HG02798 (cell line): Measurements from ENCODE around the gene ST6GALNAC3.

Source experiments
- ATAC-seq: cut with Tn5 transposase; IDR thresholded peaks from one replicate; pipeline ENCODE4 v1.9.1; 2021; ENCODE audit warnings: mild to moderate bottlenecking; ENCODE audit not compliant: unreplicated experiment, poor library complexity

Gene ST6GALNAC3

GRCh38 chr1:76541618-76542017, 467.1 kb downstream of the ST6GALNAC3 start:
- no peak for ATAC-seq

DNA sequence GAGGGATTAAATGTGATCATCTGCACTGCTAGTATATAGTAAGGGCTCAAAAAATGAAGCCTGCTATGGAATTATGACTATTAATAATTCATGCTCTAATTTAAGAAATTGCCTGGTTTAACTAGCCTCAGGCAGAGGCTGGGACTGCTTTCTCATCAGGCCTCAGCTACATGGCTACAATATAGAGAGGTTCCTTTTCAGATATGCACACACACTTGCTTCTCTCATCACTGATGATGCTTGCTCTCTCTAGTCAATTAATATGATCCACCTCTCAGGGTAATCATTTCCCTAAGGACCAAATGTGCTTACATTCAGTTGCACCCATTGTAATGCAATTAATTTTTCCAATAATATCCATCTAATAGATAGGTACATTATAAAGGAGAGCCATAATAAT, 467.8 kb downstream of the ST6GALNAC3 start:
- ATAC-seq: no peak

GRCh38 chr1:76543495-76543894, 468.9 kb downstream of the ST6GALNAC3 start:
- ATAC-seq: no peak

DNA sequence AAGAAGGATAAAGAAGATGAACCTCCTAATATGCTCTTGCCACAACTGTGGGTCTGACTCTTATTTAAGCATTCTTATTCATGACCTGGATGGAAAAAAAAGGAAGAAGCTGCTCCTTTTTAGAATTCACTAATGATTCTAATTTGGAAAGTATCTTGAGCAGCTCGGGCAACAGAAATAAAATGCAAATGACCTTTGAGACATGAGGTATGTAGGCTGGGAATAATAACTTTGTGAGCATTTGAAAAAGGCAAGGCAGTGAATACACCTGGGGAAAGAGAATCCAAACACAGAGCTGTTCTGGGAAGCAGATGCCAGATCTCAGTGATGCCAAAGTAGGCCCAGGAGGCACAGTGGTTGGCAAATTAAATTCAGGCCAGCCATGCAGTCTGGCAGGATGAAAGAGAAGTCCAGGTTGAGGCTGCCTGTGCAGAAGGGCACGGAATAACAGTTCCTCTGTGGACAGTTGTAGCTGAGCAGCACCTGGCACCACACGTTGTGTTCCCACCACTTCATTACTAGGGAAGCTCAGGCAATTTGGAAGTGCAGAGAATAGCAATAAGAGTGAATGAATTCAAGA, 471.9 kb downstream of the ST6GALNAC3 start:
- ATAC-seq: no peak

GRCh38 chr1:76547916-76548315, 473.4 kb downstream of the ST6GALNAC3 start:
- no peak for ATAC-seq

GRCh38 chr1:76548513-76549100, 474.1 kb downstream of the ST6GALNAC3 start:
- ATAC-seq: no peak

GRCh38 chr1:76554283-76554682, 479.7 kb downstream of the ST6GALNAC3 start:
- no peak for ATAC-seq

DNA sequence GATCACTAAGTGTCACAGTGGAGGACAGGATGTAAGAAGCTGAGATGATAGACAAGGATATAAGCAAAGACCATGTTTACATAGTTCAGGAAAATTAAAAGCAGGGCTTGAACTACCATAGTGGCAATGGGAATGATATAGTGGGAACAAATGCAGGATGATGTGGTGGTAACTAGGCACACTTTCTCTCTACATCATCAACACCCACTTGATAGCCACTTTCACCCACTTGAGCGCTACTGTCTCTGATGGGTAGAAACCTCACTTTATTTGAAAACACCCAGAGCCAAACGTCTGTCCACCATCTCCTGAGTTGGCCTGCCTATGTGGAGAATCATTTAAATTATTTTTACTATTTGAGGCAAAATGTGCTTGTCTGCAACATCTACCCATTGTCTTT, 487.7 kb downstream of the ST6GALNAC3 start:
- no peak for ATAC-seq

- no peak for ATAC-seq
Observed at GRCh38 chr1:76568573-76569238, 494.2 kb downstream of the ST6GALNAC3 start.

DNA sequence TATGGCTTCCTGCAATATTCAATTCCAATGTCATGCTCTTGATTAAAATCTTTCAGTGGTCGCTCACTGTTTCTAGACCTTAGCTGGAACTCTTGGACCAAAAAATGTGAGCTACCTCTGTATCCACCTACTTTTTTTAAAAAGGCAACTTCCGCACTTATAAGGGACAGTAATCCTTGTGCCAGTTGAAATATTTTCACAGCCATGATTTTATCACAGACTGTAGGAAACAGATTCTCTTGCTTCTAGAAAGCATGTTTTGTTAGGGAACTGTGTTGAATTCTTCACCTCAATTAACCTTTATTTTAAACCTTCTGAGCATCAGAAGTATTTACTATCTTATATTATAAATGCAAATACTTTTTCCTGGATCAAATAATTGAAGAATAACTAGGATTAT, 496.7 kb downstream of the ST6GALNAC3 start:
- ATAC-seq: no peak

- ATAC-seq: no peak
Observed at GRCh38 chr1:76572229-76572628, 497.7 kb downstream of the ST6GALNAC3 start.

DNA sequence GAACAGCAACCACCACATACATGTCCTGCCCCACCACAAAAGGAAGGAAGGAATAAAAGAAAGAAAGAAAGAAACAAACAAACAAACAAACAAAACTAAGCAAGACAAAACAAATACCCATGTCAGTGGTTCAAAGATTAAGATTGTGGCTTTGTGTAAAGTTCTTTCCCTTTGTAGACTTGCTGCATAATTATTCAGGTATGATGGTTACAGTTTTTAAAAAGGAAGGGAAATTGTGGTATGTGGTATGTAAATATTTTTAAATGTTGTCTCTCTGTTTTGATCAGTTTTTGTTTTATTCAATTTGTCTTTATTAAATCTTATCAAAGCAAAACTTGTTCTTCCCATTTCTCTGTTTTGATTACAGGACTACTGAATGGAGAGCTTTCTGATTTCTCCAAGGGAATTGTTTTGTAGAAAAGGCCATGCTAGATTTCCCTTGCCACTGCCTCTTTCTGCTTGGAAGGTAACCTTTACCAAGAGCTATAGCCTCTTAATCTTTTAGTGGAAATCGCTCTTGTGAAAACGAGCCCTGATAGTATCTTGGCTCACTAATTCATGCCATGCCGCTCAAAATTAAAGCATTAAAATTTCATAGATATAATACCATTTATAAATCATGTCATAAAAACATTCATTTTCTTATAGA, 502.5 kb downstream of the ST6GALNAC3 start:
- no peak for ATAC-seq

GRCh38 chr1:76577525-76578185, 503.1 kb downstream of the ST6GALNAC3 start:
- no peak for ATAC-seq

GRCh38 chr1:76580206-76580605, 505.7 kb downstream of the ST6GALNAC3 start:
- no peak for ATAC-seq

DNA sequence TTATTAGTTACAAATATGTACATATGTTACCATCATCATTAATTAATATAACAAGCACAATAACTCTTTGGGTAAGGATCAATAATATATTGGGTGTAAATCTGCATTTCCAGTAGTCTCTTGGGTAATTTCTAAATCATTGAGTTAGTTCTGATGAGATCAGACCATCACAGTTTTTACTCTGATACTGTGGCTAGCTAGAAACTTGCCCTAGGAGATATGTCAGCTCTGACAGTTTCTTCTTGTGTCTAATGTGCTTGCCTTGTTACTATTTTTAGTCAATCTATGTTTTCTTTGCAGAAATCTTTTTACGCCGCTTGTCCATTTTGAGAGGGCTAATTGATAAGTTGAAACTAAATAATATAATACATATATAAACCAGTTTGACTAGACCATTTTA, 507.2 kb downstream of the ST6GALNAC3 start:
- ATAC-seq: no peak

- no peak for ATAC-seq
Observed at GRCh38 chr1:76583235-76583868, 508.8 kb downstream of the ST6GALNAC3 start.

DNA sequence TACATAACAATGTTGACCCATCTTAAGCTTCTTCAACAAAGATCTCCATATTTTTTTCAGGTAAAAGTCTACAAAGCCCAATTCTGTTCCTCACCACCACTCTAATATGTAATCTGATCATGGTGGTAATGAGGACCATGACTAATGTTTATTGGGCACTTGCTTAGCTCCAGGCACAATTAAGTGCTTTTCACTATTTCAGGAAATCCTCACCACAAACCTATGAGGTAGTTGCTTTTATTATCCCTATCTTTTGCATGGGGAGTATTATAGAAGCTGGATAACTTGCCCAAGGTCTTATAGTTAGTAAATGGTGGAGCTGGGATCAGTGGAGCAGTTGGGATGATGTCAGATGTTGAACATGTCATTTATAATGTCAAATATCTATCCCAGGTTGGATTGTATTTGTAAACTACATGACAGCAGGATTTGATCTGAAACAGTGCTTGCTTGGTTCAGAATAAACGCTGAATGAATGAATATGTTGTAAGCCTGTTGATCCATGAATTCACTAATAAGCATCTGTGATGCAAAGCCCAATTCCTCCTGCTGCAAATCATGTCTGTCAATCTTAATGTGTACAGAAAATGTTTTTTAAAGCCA, 509.4 kb downstream of the ST6GALNAC3 start:
- ATAC-seq: no peak

DNA sequence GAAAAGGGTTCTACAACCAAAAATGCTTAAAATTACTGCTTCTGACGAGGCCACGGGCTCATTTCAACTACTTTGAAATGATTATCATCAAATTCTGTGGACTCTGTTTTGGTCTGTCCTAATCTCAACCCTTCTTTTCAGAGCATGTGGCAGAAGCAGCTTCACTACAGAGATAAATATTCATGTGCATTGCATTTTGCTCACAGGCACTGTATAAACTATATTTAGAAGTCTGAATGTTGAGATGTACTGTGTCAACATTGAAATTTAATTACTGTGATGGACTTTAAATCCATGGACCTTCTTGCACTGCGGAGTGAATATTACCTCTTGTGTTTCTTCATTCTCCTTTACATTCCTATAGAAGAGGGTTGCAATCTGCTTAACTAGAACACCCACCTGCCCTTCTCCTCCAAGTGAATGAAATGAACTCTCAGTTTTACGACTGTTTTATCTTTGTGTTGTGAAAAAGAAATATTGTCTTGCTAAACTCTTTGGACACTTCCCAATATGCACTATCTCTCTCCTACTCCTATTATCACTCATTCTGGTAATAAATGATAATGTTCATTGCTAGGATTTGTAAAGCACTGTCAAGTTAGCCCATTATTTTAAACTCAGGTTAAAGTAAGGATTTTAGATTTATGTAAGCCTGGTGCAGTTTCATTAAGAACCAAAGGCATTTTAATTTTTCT, 511.6 kb downstream of the ST6GALNAC3 start:
- ATAC-seq: no peak

- no peak for ATAC-seq
Observed at GRCh38 chr1:76587212-76587611, 512.7 kb downstream of the ST6GALNAC3 start.
